GM23248 (cell line): ENCODE results near the gene CES3.
"Not testable (repeated sequence)": the region's sequence is repeated elsewhere in the genome, so short reads cannot be mapped to it uniquely, and the experiment has no call there.

Experiments
- EZH2 ChIP-seq: fragments of 200-600 bp; sonication (generic); IDR thresholded peaks from 2 replicates; pipeline ENCODE4 v1.6.1; 2018; ENCODE audit warnings: antibody characterized with exemption, mild to moderate bottlenecking; ENCODE audit not compliant: insufficient read depth, poor library complexity, severe bottlenecking
- EZH2phosphoT487 ChIP-seq: fragments of 200-600 bp; sonication (generic); IDR thresholded peaks from 2 replicates; pipeline ENCODE4 v1.6.1; 2018; ENCODE audit warnings: antibody characterized with exemption, moderate library complexity, mild to moderate bottlenecking, low read depth; ENCODE audit not compliant: insufficient read depth

- TF ChIP-seq EZH2, EZH2phosphoT487: not testable (repeated sequence)
Measured at GRCh38 chr16:66993558-66993957, 32.5 kb downstream of the CES3 start.
